Measurements from ENCODE around the gene KIAA1217. TPM values are rescaled to one million over a fixed set of nuclear protein-coding genes. Genes with fewer than 3 reads are reported as not detected.

Gene KIAA1217
- total RNA-seq, 1 donor from 2014 or later = 54.3 TPM

GRCh38 chr10:24390746-24391145 is 181.8 kb downstream of the KIAA1217 start:
- intact Hi-C loops (cut with DNase I) = no loop called here
- Histone ChIP-seq H3K36me3 (no peaks in the 10 kb centered on the region), H3K27me3 (no peaks in the 10 kb centered on the region), H3K27ac (no peak overlapping the region), H3K4me1 (no peaks in the 10 kb centered on the region), H3K9me3 (no peaks in the 10 kb centered on the region), H3K4me3 (no peak overlapping the region)
- no peak for DNase-seq (ENCODE audit: extremely low spot score in 2 of 2)
- TF ChIP-seq POLR2A (IDR thresholded peaks at IDR 0.05) = no peak
- no peak for TF ChIP-seq CTCF (IDR thresholded peaks at IDR 0.05)
- no peak for TF ChIP-seq POLR2AphosphoS5 (IDR thresholded peaks at IDR 0.05; ENCODE audit: insufficient read depth in 1 of 2, low read depth in 1 of 2)

- Histone ChIP-seq H3K27ac (no peak overlapping the region), H3K4me3 (no peak overlapping the region), H3K9me3 (no peaks in the 10 kb centered on the region), H3K4me1 (no peaks in the 10 kb centered on the region), H3K36me3 (no peaks in the 10 kb centered on the region), H3K27me3 (no peaks in the 10 kb centered on the region)
- no peak for TF ChIP-seq CTCF (IDR thresholded peaks at IDR 0.05)
- no peak for TF ChIP-seq POLR2A (IDR thresholded peaks at IDR 0.05)
- no peak for TF ChIP-seq POLR2AphosphoS5 (IDR thresholded peaks at IDR 0.05; ENCODE audit: insufficient read depth in 1 of 2, low read depth in 1 of 2)
- intact Hi-C loops (cut with DNase I) = no loop called here
- no peak for DNase-seq (ENCODE audit: extremely low spot score in 2 of 2)
These were observed 184.3 kb downstream of the KIAA1217 start for GRCh38 chr10:24393201-24393600.

- TF ChIP-seq POLR2AphosphoS5 (IDR thresholded peaks at IDR 0.05; ENCODE audit: insufficient read depth in 1 of 2, low read depth in 1 of 2) (no peak), POLR2A (IDR thresholded peaks at IDR 0.05) (no peak), CTCF (IDR thresholded peaks at IDR 0.05) (no peak)
- no peaks in the 10 kb centered on the region for H3K9me3 ChIP-seq
- H3K36me3 ChIP-seq = no peaks in the 10 kb centered on the region
- no peak for DNase-seq (ENCODE audit: extremely low spot score in 2 of 2)
- no peak overlapping the region for H3K4me3 ChIP-seq
- no peaks in the 10 kb centered on the region for H3K27me3 ChIP-seq
- intact Hi-C loops (cut with DNase I) = no loop called here
- no peak overlapping the region for H3K27ac ChIP-seq
- no peaks in the 10 kb centered on the region for H3K4me1 ChIP-seq
These were observed 185.7 kb downstream of the KIAA1217 start for GRCh38 chr10:24394461-24395190.

- Histone ChIP-seq H3K36me3 (no peaks in the 10 kb centered on the region), H3K4me1 (no peaks in the 10 kb centered on the region), H3K27me3 (no peaks in the 10 kb centered on the region), H3K9me3 (no peaks in the 10 kb centered on the region), H3K27ac (no peak overlapping the region), H3K4me3 (no peak overlapping the region)
- intact Hi-C loops (cut with DNase I) = no loop called here
- no peak for TF ChIP-seq POLR2A (IDR thresholded peaks at IDR 0.05)
- TF ChIP-seq POLR2AphosphoS5 (IDR thresholded peaks at IDR 0.05; ENCODE audit: insufficient read depth in 1 of 2, low read depth in 1 of 2) = no peak
- no peak for TF ChIP-seq CTCF (IDR thresholded peaks at IDR 0.05)
- DNase-seq (ENCODE audit: extremely low spot score in 2 of 2) = no peak
These were observed 187.5 kb downstream of the KIAA1217 start for GRCh38 chr10:24396396-24396795.

- no peaks in the 10 kb centered on the region for H3K27me3 ChIP-seq
- H3K9me3 ChIP-seq = no peaks in the 10 kb centered on the region
- no peak overlapping the region for H3K4me3 ChIP-seq
- no peaks in the 10 kb centered on the region for H3K4me1 ChIP-seq
- intact Hi-C loops (cut with DNase I) = no loop called here
- DNase-seq (ENCODE audit: extremely low spot score in 2 of 2) = no peak
- no peaks in the 10 kb centered on the region for H3K36me3 ChIP-seq
- no peak overlapping the region for H3K27ac ChIP-seq
- TF ChIP-seq POLR2AphosphoS5 (IDR thresholded peaks at IDR 0.05; ENCODE audit: insufficient read depth in 1 of 2, low read depth in 1 of 2) (no peak), CTCF (IDR thresholded peaks at IDR 0.05) (no peak), POLR2A (IDR thresholded peaks at IDR 0.05) (no peak)
These were observed 188.7 kb downstream of the KIAA1217 start for GRCh38 chr10:24397662-24398061.
